Endothelial cell of umbilical vein (primary cell): ENCODE results near the gene SLC23A1. TPM values are rescaled to one million over a fixed set of nuclear protein-coding genes. Genes with fewer than 3 reads are reported as not detected.

Source experiments
- BruUV-seq: library from RNA; stranded (reverse); fragments of 400-500 nt; replicated peaks from 2 replicates; lab custom pipeline; 2021; lab: Mats Ljungman, UMichigan
- CTCF ChIA-PET: fragments of 300-600, 350-600 bp; sonication (Branson Sonifier 250); formaldehyde crosslinking; loops from one replicate; lab custom pipeline; 2021; ENCODE audit warnings: antibody characterized with exemption, inconsistent platforms; lab: Charles Lee
- POLR2A ChIA-PET: fragments of 300-600, 350-600 bp; sonication (Branson Sonifier 250); formaldehyde crosslinking; loops from one replicate; lab custom pipeline; 2021; ENCODE audit warnings: antibody characterized with exemption, inconsistent platforms; lab: Charles Lee
- DNase-seq: peaks from one replicate; pipeline ENCODE4 v3.0.0-alpha.2; 2011; ENCODE audit warnings: low read depth, low spot score
- FAIRE-seq: peaks from 2 replicates; lab custom pipeline; 2011; peaks lifted over from hg19 to GRCh38; lab: Jason Lieb, UNC
- H2AFZ ChIP-seq: 2 replicates; pipeline ENCODE4 v1.6.0; 2012; ENCODE audit warnings: low read depth, low read length, control low read depth, inconsistent platforms
- H3K27ac ChIP-seq: 2 replicates; pipeline ENCODE4 v1.5.1; 2011; ENCODE audit warnings: low read depth, mild to moderate bottlenecking, control low read depth, low read length, moderate library complexity; ENCODE audit not compliant: insufficient read depth
- H3K27me3 ChIP-seq, 2 experiments: 2 replicates each; pipeline versions ENCODE4 v1.6.0 to v1.6.1; 2011; ENCODE audit warnings: low read length in 2 of 2, mixed read lengths in 1 of 2; ENCODE audit not compliant: control insufficient read depth in 2 of 2, insufficient read depth in 2 of 2
- H3K36me3 ChIP-seq, 2 experiments: 2 replicates in 1 of 2; 3 replicates in 1 of 2; pipeline ENCODE4 v1.5.1; 2011; ENCODE audit warnings: low read length in 2 of 2, mild to moderate bottlenecking in 1 of 2, moderate library complexity in 1 of 2; ENCODE audit not compliant: control insufficient read depth in 2 of 2, insufficient read depth in 2 of 2; ENCODE audit errors: extremely low read depth in 1 of 2
- H3K4me1 ChIP-seq: 3 replicates; pipeline ENCODE4 v1.5.1; 2011; ENCODE audit warnings: mild to moderate bottlenecking, low read length; ENCODE audit not compliant: control insufficient read depth, insufficient read depth; ENCODE audit errors: extremely low read depth
- H3K4me2 ChIP-seq: 2 replicates; pipeline ENCODE4 v1.6.1; 2011; ENCODE audit warnings: low read length, control low read depth, mixed read lengths; ENCODE audit not compliant: insufficient read depth
- H3K4me3 ChIP-seq, 3 experiments: fragments of 200-600 bp in 1 of 3; sonication (generic), shearing (Covaris generic) in 1 of 3; replicated peaks in 1 of 3; 2 replicates each; pipeline ENCODE4 v1.5.1; 2011 to 2016; ENCODE audit warnings: control low read depth in 3 of 3, low read length in 3 of 3, mild to moderate bottlenecking in 2 of 3, inconsistent platforms in 1 of 3, low read depth in 1 of 3, moderate library complexity in 1 of 3; ENCODE audit not compliant: insufficient read depth in 1 of 3
- H3K79me2 ChIP-seq: 2 replicates; pipeline ENCODE4 v1.6.0; 2012; ENCODE audit warnings: low read length, inconsistent platforms; ENCODE audit not compliant: control insufficient read depth, insufficient read depth
- H3K9ac ChIP-seq: replicated peaks from 2 replicates; pipeline ENCODE3; 2011; ENCODE audit warnings: low read length, control low read depth; ENCODE audit not compliant: insufficient read depth; ENCODE audit errors: extremely low read depth
- H3K9me1 ChIP-seq: replicated peaks from 3 replicates; pipeline ENCODE4 v1.6.0; 2011; ENCODE audit warnings: mild to moderate bottlenecking, low read length; ENCODE audit not compliant: control insufficient read depth, insufficient read depth; ENCODE audit errors: extremely low read depth
- H3K9me3 ChIP-seq: replicated peaks from 2 replicates; pipeline ENCODE4 v1.5.1; 2012; ENCODE audit warnings: low read length, inconsistent platforms; ENCODE audit not compliant: control insufficient read depth, insufficient read depth
- H4K20me1 ChIP-seq: replicated peaks from 2 replicates; pipeline ENCODE3; 2011; ENCODE audit warnings: mild to moderate bottlenecking, low read length; ENCODE audit not compliant: control insufficient read depth, insufficient read depth; ENCODE audit errors: extremely low read depth
- CTCF ChIP-seq, 2 donors: IDR thresholded peaks; 1 replicate in 1 of 2; 2 replicates in 1 of 2; pipeline ENCODE4 v1.5.1; 2011; ENCODE audit warnings: low read length in 2 of 2, mild to moderate bottlenecking in 2 of 2, moderate library complexity in 2 of 2, control low read depth in 1 of 2, inconsistent platforms in 1 of 2, low read depth in 1 of 2; ENCODE audit not compliant: insufficient read depth in 1 of 2; ENCODE audit errors: extremely low read depth in 1 of 2
- EZH2 ChIP-seq: IDR thresholded peaks from 2 replicates; pipeline ENCODE4 v1.6.1; 2012; ENCODE audit warnings: borderline replicate concordance, low read depth, mild to moderate bottlenecking, moderate library complexity, low read length, inconsistent platforms; ENCODE audit not compliant: severe bottlenecking
- FOS ChIP-seq: IDR thresholded peaks from 2 replicates; pipeline ENCODE4 v1.6.1; 2011; ENCODE audit warnings: mild to moderate bottlenecking, low read length, moderate library complexity, borderline replicate concordance; ENCODE audit not compliant: insufficient read depth
- GATA2 ChIP-seq: IDR thresholded peaks from 2 replicates; pipeline ENCODE4 v1.7.0; 2011; ENCODE audit warnings: low read depth, mild to moderate bottlenecking, moderate library complexity, mixed read lengths, low read length; ENCODE audit not compliant: insufficient read length, insufficient read depth
- JUN ChIP-seq: IDR thresholded peaks from 2 replicates; pipeline ENCODE4 v1.6.1; 2011; ENCODE audit warnings: borderline replicate concordance, low read depth; ENCODE audit not compliant: insufficient read length, insufficient read depth
- MAX ChIP-seq: IDR thresholded peaks from 2 replicates; pipeline ENCODE4 v1.6.1; 2011; ENCODE audit not compliant: insufficient read depth, insufficient read length
- MYC ChIP-seq: IDR thresholded peaks from one replicate; pipeline ENCODE4 v1.6.1; 2011; ENCODE audit warnings: mild to moderate bottlenecking, low read depth, low read length
- POLR2A ChIP-seq: IDR thresholded peaks from 2 replicates; pipeline ENCODE4 v1.6.1; 2012; ENCODE audit warnings: low read depth, mild to moderate bottlenecking, control low read depth, low read length
- POLR2AphosphoS5 ChIP-seq: IDR thresholded peaks from 2 replicates; pipeline ENCODE4 v1.6.1; 2012; ENCODE audit warnings: low read depth, mild to moderate bottlenecking, control low read depth, low read length, moderate library complexity; ENCODE audit not compliant: insufficient read depth
- dilution Hi-C: fragments of 300-500 bp; cut with MboI; formaldehyde crosslinking; loops from one replicate; pipeline ENCODE4 v1.15.0; 2019; ENCODE audit warnings: low sequenced_read_pairs; ENCODE audit not compliant: extremely low pct_ligation_motif_present
- intact Hi-C: fragments of 100-400 bp; cut with micrococcal nuclease; formaldehyde crosslinking; loops from one replicate; pipeline ENCODE4 v1.10.0; 2022
- polyA plus RNA-seq, 4 experiments: library from polyadenylated mRNA; depleted of rRNA in 3 of 4; stranded (reverse) in 3 of 4; unstranded in 1 of 4; fragments of >200 nt; gene quantifications; 2 replicates each; pipeline versions ENCODE4 v1.2.1 to v1.2.3, GENCODE V29; 2011 to 2012; ENCODE audit warnings: missing spikeins in 1 of 4
- total RNA-seq: library from RNA; stranded (reverse); gene quantifications from 2 replicates; pipeline ENCODE4 v1.2.3, GENCODE V29; 2021

Gene SLC23A1
- total and polyA plus RNA-seq, 2 donors (not counting 3 experiments of a cell fraction or from before 2014, with no cell fraction given): not detected

DNA sequence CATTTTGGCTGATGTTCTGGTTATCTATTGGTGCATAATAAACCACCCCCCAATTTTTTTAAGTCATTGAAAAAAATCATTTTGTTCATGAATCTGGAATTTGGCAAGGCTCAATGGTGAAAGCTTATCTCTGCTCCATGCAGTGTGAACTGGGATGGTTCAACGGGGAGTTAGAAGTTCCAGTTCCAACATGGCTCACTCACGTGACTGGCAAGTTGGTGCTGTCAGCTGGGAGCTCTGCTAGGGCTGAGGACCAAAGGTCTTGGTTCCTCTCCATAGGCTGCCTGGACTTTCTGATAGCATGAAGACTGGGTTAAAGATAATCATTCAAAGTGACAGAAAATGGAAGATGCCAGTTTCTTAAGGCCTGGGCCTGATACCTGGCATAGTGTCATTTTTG, 23.9 kb upstream of the SLC23A1 start:
- no peak overlapping the region for H2AFZ ChIP-seq
- CTCF ChIA-PET: interaction anchor here (1.0 kb wide), 2 partner anchors 8 to 11 kb away, joined by 4 to 6 read pairs; no protein-coding TSS in a partner anchor
- POLR2A ChIA-PET: no interaction called here
- no TSS peak for BruUV-seq
- peaks cover 14% of the 10 kb centered on the region for H3K4me1 ChIP-seq
- H3K79me2 ChIP-seq: no peaks in the 10 kb centered on the region
- H3K27me3 ChIP-seq: no peaks in the 10 kb centered on the region
- H3K27ac ChIP-seq: no peak overlapping the region
- H3K36me3 ChIP-seq: no peaks in the 10 kb centered on the region
- dilution Hi-C loops: no loop called here
- no peak overlapping the region for H3K4me3 ChIP-seq
- DNase-seq (no peak), FAIRE-seq (no peak)
- intact Hi-C loops: loop anchor here (10.0 kb wide), 1 partner anchor 212 kb away; the partner anchor contains the start of gene SIL1
- H4K20me1 ChIP-seq: no peaks in the 10 kb centered on the region
- no peaks in the 10 kb centered on the region for H3K9me1 ChIP-seq
- no peak for TF ChIP-seq MAX
- no peak overlapping the region for H3K4me2 ChIP-seq
- no peak overlapping the region for H3K9ac ChIP-seq
- H3K9me3 ChIP-seq: no peaks in the 10 kb centered on the region

GRCh38 chr5:139404484-139404840, 21.4 kb upstream of the SLC23A1 start:
- POLR2A ChIA-PET: no interaction called here
- peak overlapping the region; percentile 92 for H3K4me2 ChIP-seq
- peaks cover 14% of the 10 kb centered on the region for H3K4me1 ChIP-seq
- BruUV-seq: TSS peak; percentile 60
- no peaks in the 10 kb centered on the region for H3K9me3 ChIP-seq
- H3K36me3 ChIP-seq: no peaks in the 10 kb centered on the region
- CTCF ChIA-PET: interaction anchor here (1.5 kb wide), 1 partner anchor 14 kb away, joined by 3 read pairs; no protein-coding TSS in a partner anchor
- H3K27me3 ChIP-seq: no peaks in the 10 kb centered on the region
- TF ChIP-seq EZH2 (no peak), JUN (no peak), MYC (no peak), POLR2A (no peak), POLR2AphosphoS5 (no peak), CTCF (IDR thresholded peaks at IDR 0.05; ENCODE audit: extremely low read depth in 1 of 2, insufficient read depth in 1 of 2, low read depth in 1 of 2, low read length in 2 of 2) (no peak), GATA2 (no peak), FOS (no peak), MAX (no peak)
- H4K20me1 ChIP-seq: no peaks in the 10 kb centered on the region
- dilution Hi-C loops: no loop called here
- no peaks in the 10 kb centered on the region for H3K79me2 ChIP-seq
- H3K9me1 ChIP-seq: no peaks in the 10 kb centered on the region
- H3K4me3 ChIP-seq: peak overlapping the region in 1 of 3 experiments; percentile 32
- intact Hi-C loops: loop anchor here (10.0 kb wide), 1 partner anchor 210 kb away; the partner anchor contains the start of gene SIL1
- DNase-seq: no peak
- H3K9ac ChIP-seq: peak overlapping the region; percentile 70
- peak overlapping the region; percentile 67 for H3K27ac ChIP-seq
- FAIRE-seq: no peak
- H2AFZ ChIP-seq: peak overlapping the region; percentile 99
